SK-N-MC (cell line): ENCODE measurements around the gene CCDC88C.

Source experiments
- EZH2 ChIP-seq: fragments of 200-600 bp; sonication (generic); IDR thresholded peaks from one replicate; pipeline ENCODE4 v1.6.1; 2017; ENCODE audit warnings: antibody characterized with exemption
- FOXP2 ChIP-seq: optimal IDR thresholded peaks from 2 replicates; pipeline ENCODE3; 2011; ENCODE audit warnings: mild to moderate bottlenecking, moderate library complexity; ENCODE audit not compliant: insufficient read depth; ENCODE audit errors: extremely low read length, control extremely low read depth
- POLR2AphosphoS5 ChIP-seq: IDR thresholded peaks from 2 replicates; pipeline ENCODE4 v1.6.1; 2012; ENCODE audit warnings: mild to moderate bottlenecking, low read depth, low read length, borderline replicate concordance

- TF ChIP-seq POLR2AphosphoS5 = no peak
- no peak for TF ChIP-seq EZH2
- no peak for TF ChIP-seq FOXP2
Measured at GRCh38 chr14:91405241-91405721, 12.3 kb downstream of the CCDC88C start.
